HEK293 (cell line): ENCODE data around the gene SLAMF1.
"Not testable (repeated sequence)": the region's sequence is repeated elsewhere in the genome, so short reads cannot be mapped to it uniquely, and the experiment has no call there.

Source experiments
- CTCF ChIA-PET: fragments of 350-600 bp; formaldehyde crosslinking; extraction: SDS; loops from one replicate; lab custom pipeline; 2021; ENCODE audit warnings: antibody characterized with exemption; lab: Yijun Ruan, JAX
- POLR2A ChIA-PET: fragments of 300-600 bp; formaldehyde crosslinking; extraction: SDS; loops from one replicate; lab custom pipeline; 2020; ENCODE audit warnings: antibody characterized with exemption, inconsistent platforms; lab: Yijun Ruan, JAX
- H3K27ac ChIP-seq: fragments of 200-500 bp; sonication (Bioruptor generic); 2 replicates; pipeline ENCODE4 v1.5.1; 2014; ENCODE audit warnings: low read depth, low read length, control low read depth, inconsistent platforms; ENCODE audit errors: extremely low read depth
- H3K36me3 ChIP-seq, 2 experiments: fragments of 200-500 bp in 1 of 2; sonication (Bioruptor generic) in 1 of 2; 1 replicate in 1 of 2; 2 replicates in 1 of 2; pipeline ENCODE4 v1.5.1; 2014 to 2017; ENCODE audit warnings: inconsistent platforms in 2 of 2, low read length in 2 of 2; ENCODE audit not compliant: control insufficient read depth in 2 of 2, insufficient read depth in 1 of 2
- H3K4me1 ChIP-seq: fragments of 200-500 bp; sonication (Bioruptor generic); 2 replicates; pipeline ENCODE4 v1.5.1; 2014; ENCODE audit warnings: mild to moderate bottlenecking, low read length, inconsistent platforms; ENCODE audit not compliant: control insufficient read depth, insufficient read depth
- H3K4me3 ChIP-seq: 2 replicates; pipeline ENCODE4 v1.5.1; 2011; ENCODE audit warnings: low read depth, mild to moderate bottlenecking, control low read depth, low read length, moderate library complexity
- H3K9me3 ChIP-seq: fragments of 200-500 bp; sonication (Bioruptor generic); 2 replicates; pipeline ENCODE4 v1.5.1; 2014; ENCODE audit warnings: low read depth, low read length, inconsistent platforms; ENCODE audit not compliant: control insufficient read depth, insufficient read depth
- AEBP2 ChIP-seq: fragments of 450-650 bp; formaldehyde crosslinking; IDR thresholded peaks from 2 replicates; pipeline ENCODE4 v1.5.1; 2016; ENCODE audit warnings: missing biosample characterization, missing genetic modification characterization, borderline replicate concordance
- CTCF ChIP-seq: fragments of 450-650 bp; formaldehyde crosslinking; IDR thresholded peaks from 2 replicates; pipeline ENCODE4 v1.5.1; 2016; ENCODE audit warnings: missing biosample characterization, missing genetic modification characterization
- GLI2 ChIP-seq: fragments of 450-650 bp; formaldehyde crosslinking; IDR thresholded peaks from 2 replicates; pipeline ENCODE4; 2017; ENCODE audit warnings: missing biosample characterization, missing genetic modification characterization, low read depth, borderline replicate concordance
- SALL2 ChIP-seq: fragments of 450-650 bp; formaldehyde crosslinking; IDR thresholded peaks from 2 replicates; pipeline ENCODE4 v1.5.0; 2017; ENCODE audit warnings: missing biosample characterization, mild to moderate bottlenecking, missing genetic modification characterization, borderline replicate concordance
- SCRT2 ChIP-seq: fragments of 450-650 bp; formaldehyde crosslinking; IDR thresholded peaks from 2 replicates; pipeline ENCODE4 v1.5.1; 2016; ENCODE audit warnings: missing biosample characterization, missing genetic modification characterization
- TRIM28 ChIP-seq: IDR thresholded peaks from 2 replicates; pipeline ENCODE4 v1.6.1; 2011; ENCODE audit warnings: low read length, control low read depth, borderline replicate concordance
- YY1 ChIP-seq: fragments of 450-650 bp; formaldehyde crosslinking; IDR thresholded peaks from 2 replicates; pipeline ENCODE4 v1.5.1; 2018; ENCODE audit warnings: missing biosample characterization, missing genetic modification characterization
- ZBTB1 ChIP-seq: fragments of 450-650 bp; formaldehyde crosslinking; IDR thresholded peaks from 2 replicates; pipeline ENCODE4 v1.5.1; 2016; ENCODE audit warnings: missing biosample characterization, missing genetic modification characterization
- ZBTB8A ChIP-seq: fragments of 450-650 bp; formaldehyde crosslinking; IDR thresholded peaks from 2 replicates; pipeline ENCODE4 v1.5.1; 2016; ENCODE audit warnings: missing biosample characterization, missing genetic modification characterization
- ZFP37 ChIP-seq: fragments of 450-650 bp; formaldehyde crosslinking; IDR thresholded peaks from 2 replicates; pipeline ENCODE4 v1.5.1; 2016; ENCODE audit warnings: missing biosample characterization, missing genetic modification characterization
- ZNF174 ChIP-seq: fragments of 450-650 bp; formaldehyde crosslinking; IDR thresholded peaks from 2 replicates; pipeline ENCODE4 v1.5.0; 2017; ENCODE audit warnings: missing biosample characterization, mild to moderate bottlenecking, missing genetic modification characterization
- ZNF280D ChIP-seq: fragments of 450-650 bp; formaldehyde crosslinking; IDR thresholded peaks from 2 replicates; pipeline ENCODE4 v1.5.1; 2016; ENCODE audit warnings: missing biosample characterization, missing genetic modification characterization
- ZNF335 ChIP-seq: fragments of 450-650 bp; formaldehyde crosslinking; conservative IDR thresholded peaks from 2 replicates; pipeline ENCODE4 v1.5.1; 2016; ENCODE audit warnings: missing biosample characterization, missing genetic modification characterization
- ZNF404 ChIP-seq: fragments of 450-650 bp; formaldehyde crosslinking; IDR thresholded peaks from 2 replicates; pipeline ENCODE4 v1.5.1; 2017; ENCODE audit warnings: missing biosample characterization, missing genetic modification characterization
- ZNF433 ChIP-seq: fragments of 450-650 bp; formaldehyde crosslinking; IDR thresholded peaks from 2 replicates; pipeline ENCODE4 v1.5.1; 2016; ENCODE audit warnings: missing biosample characterization, missing genetic modification characterization, low read depth
- ZNF488 ChIP-seq: fragments of 450-650 bp; formaldehyde crosslinking; IDR thresholded peaks from 2 replicates; pipeline ENCODE4 v1.5.1; 2016; ENCODE audit warnings: missing biosample characterization, missing genetic modification characterization
- ZNF558 ChIP-seq: fragments of 450-650 bp; formaldehyde crosslinking; IDR thresholded peaks from 2 replicates; pipeline ENCODE4 v1.5.1; 2016; ENCODE audit warnings: missing biosample characterization, missing genetic modification characterization
- ZNF624 ChIP-seq: fragments of 450-650 bp; formaldehyde crosslinking; IDR thresholded peaks from 2 replicates; pipeline ENCODE4 v1.5.1; 2017; ENCODE audit warnings: missing biosample characterization, missing genetic modification characterization
- ZNF658 ChIP-seq: fragments of 450-650 bp; formaldehyde crosslinking; IDR thresholded peaks from 2 replicates; pipeline ENCODE4; 2016; ENCODE audit warnings: missing biosample characterization, missing genetic modification characterization
- ZNF660 ChIP-seq: fragments of 450-650 bp; IDR thresholded peaks from 2 replicates; pipeline ENCODE4 v1.5.1; 2018; ENCODE audit warnings: missing biosample characterization, mild to moderate bottlenecking, missing genetic modification characterization

The SLAMF1 gene

GRCh38 chr1:160646711-160647328 lies at the start of gene SLAMF1:
SLAMF1 (minus strand) TSS chr1:160647044; CDS start chr1:160646945, 99 bp downstream.
- ChIA-PET POLR2A (no interaction called here), CTCF (no interaction called here)
- Histone ChIP-seq H3K9me3 (no peaks in the 10 kb centered on the region), H3K36me3 (no peaks in the 10 kb centered on the region), H3K4me1 (no peaks in the 10 kb centered on the region), H3K27ac (no peak within 1 kb of the TSS), H3K4me3 (no peak within 1 kb of the TSS)
- no peak for TF ChIP-seq ZNF404 (tag by site-specific recombination)
- no peak for TF ChIP-seq SALL2
- TF ChIP-seq TRIM28: no peak
- TF ChIP-seq ZNF174 (tag by site-specific recombination): no peak
- no peak for TF ChIP-seq ZNF280D (tag by site-specific recombination)
- no peak for TF ChIP-seq GLI2
- no peak for TF ChIP-seq ZNF433 (tag by site-specific recombination)
- TF ChIP-seq SCRT2: no peak
- TF ChIP-seq AEBP2: no peak
- TF ChIP-seq ZFP37 (tag by site-specific recombination): no peak
- TF ChIP-seq ZBTB8A (tag by site-specific recombination): no peak
- no peak for TF ChIP-seq ZNF660 (tag by site-specific recombination)
- no peak for TF ChIP-seq YY1 (tag by site-specific recombination)
- TF ChIP-seq ZNF558: no peak
- TF ChIP-seq ZBTB1 (tag by site-specific recombination): no peak
- TF ChIP-seq ZNF335 (tag by site-specific recombination): no peak
- no peak for TF ChIP-seq ZNF658
- no peak for TF ChIP-seq ZNF624
- TF ChIP-seq ZNF488 (tag by site-specific recombination): no peak

- POLR2A ChIA-PET, H3K27ac ChIP-seq, CTCF ChIA-PET, H3K36me3 ChIP-seq, H3K9me3 ChIP-seq, H3K4me1 ChIP-seq, H3K4me3 ChIP-seq: not testable (repeated sequence)
- TF ChIP-seq CTCF: 0 out of 2 replicates have a peak, but pooled peaks have one; percentile 33
These were observed 45.5 kb upstream of the SLAMF1 start for GRCh38 chr1:160692390-160692789.
